ENCODE data around the gene SLC22A2.

SLC22A2 gene

DNA sequence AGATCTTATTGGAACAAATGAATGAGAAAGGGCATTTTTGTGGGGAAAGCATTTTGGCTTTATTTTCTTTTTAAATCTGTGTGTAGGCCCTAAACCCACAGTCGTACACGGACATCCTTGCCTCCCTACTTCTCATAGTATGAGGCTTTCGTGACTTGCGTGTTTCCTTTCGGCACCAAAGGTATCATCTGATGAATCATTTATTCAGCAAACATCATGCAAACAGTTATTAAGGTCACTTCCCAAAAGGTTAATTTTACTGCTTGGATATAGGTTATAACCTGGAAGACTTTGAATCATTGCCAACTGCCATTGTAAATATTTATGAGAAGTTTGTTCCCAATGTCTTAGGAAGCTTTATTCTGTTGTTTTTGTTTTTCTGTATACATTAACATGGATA is 15.1 kb upstream of the SLC22A2 start:
- DNase-seq (ENCODE audit: low spot score), result no peak

GRCh38 chr6:160273196-160273595 is 14.6 kb upstream of the SLC22A2 start:
- DNase-seq (ENCODE audit: low spot score), result no peak

- no peak for DNase-seq (ENCODE audit: low spot score)
Measured at GRCh38 chr6:160272707-160273106, 14.1 kb upstream of the SLC22A2 start.

DNA sequence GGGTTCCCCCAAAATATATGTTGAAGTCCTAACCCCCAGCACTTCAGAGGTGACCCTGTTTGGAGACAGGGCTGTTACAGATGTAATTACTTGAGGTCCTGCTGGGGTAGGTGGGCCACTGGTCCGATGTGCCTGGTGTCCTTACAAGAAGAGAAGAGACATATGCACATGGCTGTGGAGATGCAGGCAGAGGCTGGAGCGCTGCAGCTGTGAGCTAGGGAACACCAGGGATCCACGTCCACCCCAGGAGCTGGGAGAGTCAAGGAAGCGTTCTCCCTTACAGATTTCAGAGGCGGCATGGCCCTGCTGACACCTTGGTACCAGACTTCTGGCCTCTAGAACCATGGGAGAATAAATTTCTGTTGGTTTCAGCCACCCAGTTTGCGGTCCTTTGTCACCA is 11.7 kb upstream of the SLC22A2 start:
- DNase-seq (ENCODE audit: low spot score), result no peak

DNA sequence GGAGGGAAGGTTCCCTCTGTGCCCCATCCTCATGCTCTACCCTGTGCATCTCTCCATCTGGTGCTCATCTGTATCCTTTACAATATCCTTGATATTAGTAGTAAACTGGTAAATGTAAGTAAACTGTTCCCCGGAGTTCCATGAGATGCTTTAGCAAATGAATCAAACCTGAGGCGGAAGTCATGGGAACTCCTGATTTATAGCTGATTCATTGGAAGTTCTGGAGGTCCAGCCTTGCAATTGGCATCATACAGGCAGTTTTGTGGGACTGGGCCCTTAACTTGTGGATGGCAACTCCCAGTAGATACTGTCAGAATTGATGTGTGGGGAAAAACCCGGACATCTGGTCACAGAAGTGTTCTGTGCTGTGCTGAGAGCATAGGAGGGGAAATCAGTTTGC is 11.2 kb upstream of the SLC22A2 start:
- no peak for DNase-seq (ENCODE audit: low spot score)

DNA sequence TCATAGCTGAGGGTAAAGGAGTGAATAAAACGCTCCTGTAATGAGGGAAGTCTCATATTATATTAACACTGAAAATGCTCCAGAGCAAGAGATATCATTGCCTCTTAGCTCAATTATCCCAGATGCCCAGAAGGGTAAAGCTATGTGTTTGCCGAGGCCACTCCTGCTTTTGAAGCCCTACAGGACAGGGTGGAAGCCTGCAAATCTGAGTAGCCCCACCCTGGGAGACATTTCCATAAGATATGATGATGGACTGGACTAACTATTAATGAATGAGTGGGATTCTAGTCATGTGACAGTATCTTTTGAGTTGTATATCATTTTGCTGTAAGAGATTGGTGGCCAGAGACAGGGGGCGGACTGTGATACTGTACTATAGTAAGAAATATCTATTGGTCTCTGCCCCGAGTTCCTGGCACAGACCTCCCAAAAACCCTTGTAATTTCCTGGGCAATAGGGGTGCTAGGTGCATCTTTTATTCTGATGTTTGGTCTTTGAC is 10.5 kb upstream of the SLC22A2 start:
- no peak for DNase-seq (ENCODE audit: low spot score)

- no peak for DNase-seq (ENCODE audit: low spot score)
Measured at GRCh38 chr6:160267102-160267501, 8.5 kb upstream of the SLC22A2 start.

DNA sequence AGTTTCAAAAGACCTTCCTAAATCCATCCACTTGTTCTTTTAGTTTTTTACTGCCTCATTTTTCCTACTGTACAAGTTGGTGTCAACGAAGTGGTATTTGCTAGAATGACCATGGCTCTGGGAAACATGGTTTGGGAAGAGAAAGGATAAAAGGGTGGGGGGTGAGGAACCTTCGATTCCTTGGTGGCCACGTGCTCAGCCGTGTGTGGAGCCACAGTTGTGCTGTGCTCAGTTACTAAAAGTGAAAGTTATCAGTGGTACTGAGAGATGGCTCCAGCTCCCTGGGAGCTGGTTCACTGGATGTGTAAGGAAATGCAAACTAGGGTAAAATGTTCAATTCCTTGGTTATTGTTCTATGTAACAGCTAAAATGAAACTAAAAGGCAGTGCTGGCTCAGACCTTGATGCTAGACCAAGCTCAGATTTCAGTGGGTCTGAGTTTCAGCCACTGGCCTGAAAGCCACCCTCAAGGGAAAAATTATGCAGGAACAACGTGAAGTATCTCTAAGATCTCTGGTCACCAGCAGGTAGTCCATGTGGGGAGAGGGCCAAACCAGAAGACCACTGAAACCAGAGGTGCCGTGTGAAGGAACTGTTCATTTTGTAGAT is 7.4 kb upstream of the SLC22A2 start:
- DNase-seq (ENCODE audit: low spot score), result no peak

DNA sequence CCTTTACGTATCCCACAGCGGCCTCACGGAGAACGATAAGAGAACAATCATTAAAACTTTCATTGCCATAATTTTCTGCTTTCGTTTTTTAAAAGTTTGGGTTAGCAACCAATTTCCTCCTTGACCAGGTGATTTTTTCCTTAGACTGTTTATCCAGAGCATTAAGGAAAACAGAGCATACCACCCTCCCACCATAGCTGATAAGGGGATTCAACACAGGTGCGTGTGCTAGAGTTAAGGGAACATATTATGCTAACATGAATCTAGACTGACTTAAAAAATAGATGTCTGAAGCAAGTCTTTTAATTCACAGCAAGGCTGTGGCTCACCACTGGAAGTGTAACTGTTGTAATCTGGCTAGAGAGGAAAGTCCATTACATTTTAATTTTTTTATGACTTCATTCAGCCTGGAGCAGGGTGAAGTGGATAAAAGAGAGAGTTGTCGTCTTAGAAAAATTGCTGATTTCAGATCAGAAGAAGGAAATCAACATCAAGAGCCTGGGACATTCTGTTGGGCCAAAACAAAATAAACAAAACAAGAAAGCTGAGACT is 5.5 kb upstream of the SLC22A2 start:
- DNase-seq (ENCODE audit: low spot score), result no peak

GRCh38 chr6:160263196-160263939 is 4.7 kb upstream of the SLC22A2 start:
- no peak for DNase-seq (ENCODE audit: low spot score)

DNA sequence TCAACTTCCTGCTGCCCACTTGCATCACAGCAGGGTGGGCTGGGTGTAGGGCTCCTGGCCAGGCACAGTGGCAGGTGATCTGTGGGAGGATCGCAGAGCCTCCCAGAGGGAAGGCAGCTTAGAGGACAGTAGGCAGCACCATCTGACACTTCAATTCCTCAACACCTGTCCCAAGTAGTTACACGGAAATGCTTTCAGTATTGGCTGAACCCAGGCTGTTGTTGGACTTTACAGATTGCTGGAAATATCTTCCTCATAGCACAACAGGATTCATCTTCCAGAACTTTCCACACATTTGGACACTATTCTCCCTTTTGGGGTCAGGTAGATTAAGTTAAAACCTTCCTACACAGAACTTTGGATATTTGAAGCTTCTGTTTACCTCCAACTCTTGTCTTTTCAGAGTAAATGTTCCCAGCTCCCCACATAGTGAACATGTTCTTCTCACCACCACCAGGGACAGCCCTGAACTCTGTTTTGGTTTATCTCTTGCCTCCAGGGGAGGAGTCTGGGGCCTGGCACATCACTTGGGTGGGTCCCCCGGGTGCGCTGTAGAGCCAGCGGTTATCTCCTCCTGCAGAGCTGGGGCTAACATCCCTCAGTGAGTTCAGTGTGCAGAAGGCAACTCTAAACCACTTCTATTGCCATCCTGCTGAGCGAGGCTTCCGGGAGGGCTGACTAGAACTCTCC is 3.5 kb upstream of the SLC22A2 start:
- peak; percentile 35 for DNase-seq (ENCODE audit: low spot score)

DNA sequence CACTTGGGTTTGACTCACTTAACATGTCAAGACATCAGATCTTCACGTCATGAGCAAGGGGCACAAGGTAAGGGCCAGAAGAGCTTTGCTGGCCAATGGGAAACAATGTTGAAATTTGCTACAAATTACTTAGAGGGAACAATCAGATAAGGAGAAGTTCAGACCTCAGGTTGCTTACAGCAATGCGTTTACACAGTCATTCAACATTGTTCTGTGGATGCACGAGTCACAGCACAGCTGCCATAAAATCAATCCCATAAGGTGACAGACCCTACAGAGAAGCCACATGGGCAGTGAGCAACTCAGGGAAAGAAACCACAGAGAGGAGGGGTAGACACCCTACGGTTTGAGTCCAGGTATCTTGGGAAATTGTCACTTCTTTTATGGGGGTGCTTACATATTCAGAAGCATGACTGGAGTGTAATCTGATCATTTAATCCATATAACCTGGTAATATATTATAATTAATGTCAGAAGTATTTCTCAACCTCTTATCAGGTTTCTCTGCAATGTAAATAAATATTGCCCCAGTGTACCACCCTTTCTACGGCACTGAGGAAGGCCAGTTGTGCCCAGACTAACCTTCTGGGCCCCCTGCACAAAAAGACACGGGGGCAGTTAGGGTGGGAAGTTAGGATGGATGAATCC is 2.3 kb upstream of the SLC22A2 start:
- DNase-seq (ENCODE audit: low spot score), result no peak

- DNase-seq (ENCODE audit: low spot score), result no peak
Measured at GRCh38 chr6:160260367-160260766, 1.7 kb upstream of the SLC22A2 start.

DNA sequence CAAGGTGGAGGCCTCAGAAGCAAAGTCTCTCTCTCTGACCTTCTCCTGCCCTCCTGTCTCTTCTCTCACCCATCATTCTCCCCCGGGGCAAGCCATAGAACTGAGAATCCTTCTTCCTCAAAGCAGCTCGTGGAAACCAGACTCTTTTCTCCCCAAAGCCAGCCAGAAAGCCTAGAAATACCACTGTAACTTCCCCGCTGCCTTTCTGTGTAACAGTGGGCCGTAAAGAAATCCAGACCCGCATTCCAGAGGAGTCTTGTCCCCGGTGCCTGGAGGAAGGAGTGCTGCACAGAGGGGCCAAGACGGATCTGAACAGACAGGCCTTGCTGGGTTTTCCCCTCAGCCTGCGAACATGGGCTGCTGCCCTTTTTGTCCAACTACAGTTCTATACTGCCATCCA is 977 bp upstream of the SLC22A2 start:
- DNase-seq (ENCODE audit: low spot score), result no peak

DNA sequence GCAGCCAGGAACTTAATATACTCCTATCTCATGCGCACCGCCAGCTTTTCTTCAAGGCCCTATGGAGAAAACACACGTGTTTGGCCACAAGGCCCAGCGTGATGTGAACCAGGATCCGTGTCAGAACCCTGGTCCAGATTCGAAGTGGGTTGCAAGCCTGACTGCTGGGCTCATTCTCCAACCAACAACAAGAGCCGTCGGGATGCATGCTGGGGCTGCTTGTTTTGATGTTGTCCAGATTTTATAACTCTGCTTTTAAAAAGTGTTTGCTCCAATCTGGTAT is 463 bp upstream of the SLC22A2 start:
- no peak for DNase-seq (ENCODE audit: low spot score)

GRCh38 chr6:160256445-160256844 is 2.2 kb downstream of the SLC22A2 start:
- DNase-seq (ENCODE audit: low spot score), result no peak

- no peak for DNase-seq (ENCODE audit: low spot score)
Measured at GRCh38 chr6:160254467-160255312, 3.9 kb downstream of the SLC22A2 start.

DNA sequence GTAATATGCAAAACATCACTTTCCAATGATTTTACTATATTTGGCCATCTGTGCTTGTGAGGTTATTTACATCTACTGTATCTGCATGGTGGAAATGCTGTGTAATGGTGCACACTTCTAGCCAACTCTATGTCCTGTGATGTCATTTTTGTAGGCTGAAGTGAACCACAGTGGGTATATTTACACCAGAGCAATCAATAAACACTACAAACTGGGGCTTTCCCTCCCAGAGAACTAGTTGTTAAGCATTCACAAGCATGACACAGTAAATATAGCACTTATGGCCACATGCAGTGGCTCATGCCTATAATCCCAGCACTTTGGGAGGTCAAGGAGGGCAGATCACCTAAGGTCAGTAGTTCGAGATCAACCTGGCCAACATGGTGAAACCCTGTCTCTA is 4.9 kb downstream of the SLC22A2 start:
- no peak for DNase-seq (ENCODE audit: low spot score)

DNA sequence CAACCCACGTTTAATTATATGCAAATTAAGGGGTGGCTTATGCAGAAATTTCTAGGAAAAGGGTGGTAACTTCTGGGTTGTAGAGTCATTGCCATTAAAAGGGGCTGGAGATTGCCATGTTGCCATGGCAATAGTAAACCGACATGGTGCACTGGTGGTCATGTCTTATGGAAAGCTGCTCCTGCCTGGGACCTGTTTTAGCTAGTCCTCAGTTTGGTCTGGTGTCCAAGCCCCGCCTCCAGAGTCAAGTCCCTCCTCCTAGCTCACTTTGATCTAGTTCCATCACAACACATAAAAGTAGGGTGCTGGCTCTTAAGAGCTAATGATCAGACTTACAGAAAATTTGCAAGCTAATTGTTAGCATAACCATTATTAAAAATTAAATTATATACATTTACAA is 5.3 kb downstream of the SLC22A2 start:
- peak; percentile 2 for DNase-seq (ENCODE audit: low spot score)

DNA sequence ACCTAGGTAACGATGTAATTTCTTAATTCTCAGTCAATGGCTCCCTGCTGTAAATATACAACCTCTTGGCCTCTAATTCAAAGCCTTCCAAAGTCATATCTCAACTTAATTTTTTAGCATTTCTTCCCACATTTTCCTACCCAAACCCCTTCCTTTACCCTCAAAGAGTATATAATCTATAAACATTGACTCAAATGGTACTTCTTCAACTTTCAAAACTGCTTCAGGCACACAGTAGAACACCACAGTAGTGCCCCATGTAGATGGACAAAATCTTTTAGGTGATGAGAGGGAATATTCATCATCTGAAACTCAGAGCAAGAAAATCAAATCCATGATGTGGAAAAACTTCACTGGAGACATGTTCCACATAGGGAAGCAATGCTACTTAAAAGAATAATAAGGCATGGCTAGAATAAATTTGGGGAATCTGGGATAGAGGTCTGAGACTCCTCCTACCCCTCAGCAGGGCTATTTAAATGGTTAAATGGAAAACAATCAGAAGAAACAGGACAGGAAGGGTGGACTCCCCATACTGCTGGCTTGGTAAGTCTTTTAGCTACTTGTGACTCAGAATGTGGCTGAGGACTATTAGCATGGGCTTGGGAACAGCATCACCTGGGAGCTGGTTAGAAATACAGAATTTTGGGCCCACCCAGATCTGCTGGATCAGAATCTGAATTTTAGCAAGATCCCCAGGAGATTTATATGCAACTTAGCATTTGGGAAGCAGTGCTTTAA is 6.4 kb downstream of the SLC22A2 start:
- no peak for DNase-seq (ENCODE audit: low spot score)

GRCh38 chr6:160249671-160250070 is 8.9 kb downstream of the SLC22A2 start:
- DNase-seq (ENCODE audit: low spot score), result no peak

Data from NAMALWA (cell line).